Upper lobe of left lung (tissue), 6 donors: ENCODE results near the gene NCAM2. TPM values are rescaled to one million over a fixed set of nuclear protein-coding genes. Genes with fewer than 3 reads are reported as not detected.

Experiments
- ATAC-seq, 2 donors: fragments of 200-7000 bp; cut with Tn5 transposase; one replicate each; pipeline ENCODE4 v1.9.1; 2022; ENCODE audit warnings: mild to moderate bottlenecking in 2 of 2, moderate library complexity in 2 of 2; ENCODE audit not compliant: low FRiP score in 2 of 2
- DNase-seq, 2 donors: peaks; one replicate each; pipeline ENCODE4 v3.0.0-alpha.2; 2019 to 2020
- H3K27ac ChIP-seq, 4 donors: fragments of 200-600 bp; sonication (generic); one replicate each; pipeline ENCODE4 v1.5.1; 2016 to 2019
- H3K27me3 ChIP-seq, 4 donors: fragments of 200-600 bp; sonication (generic); one replicate each; pipeline ENCODE4 v1.5.1; 2017 to 2019
- H3K36me3 ChIP-seq, 4 donors: fragments of 200-600 bp; sonication (generic); one replicate each; pipeline ENCODE4 v1.5.1; 2016 to 2019
- H3K4me1 ChIP-seq, 4 donors: fragments of 200-600 bp; sonication (generic); one replicate each; pipeline ENCODE4 v1.5.1; 2018 to 2019
- H3K4me3 ChIP-seq, 4 donors: fragments of 200-600 bp; sonication (generic); one replicate each; pipeline ENCODE4 v1.5.1; 2017 to 2019; ENCODE audit warnings: mild to moderate bottlenecking in 2 of 4, moderate library complexity in 1 of 4
- H3K9me3 ChIP-seq, 4 donors: fragments of 200-600 bp; sonication (generic); one replicate each; pipeline ENCODE4 v1.5.1; 2018 to 2019
- CTCF ChIP-seq, 6 experiments: fragments of 450-650 bp in 4 of 6; fragments of 200-600 bp in 2 of 6; sonication (generic) in 2 of 6; IDR thresholded peaks; one replicate each; pipeline ENCODE4 v1.5.1; 2016 to 2019; ENCODE audit warnings: antibody characterized with exemption in 6 of 6
- EP300 ChIP-seq, 4 donors: sonication (generic); formaldehyde crosslinking; IDR thresholded peaks; one replicate each; pipeline ENCODE4 v1.5.1; 2017; ENCODE audit warnings: antibody characterized with exemption in 4 of 4, control low read depth in 2 of 4
- POLR2A ChIP-seq, 4 donors: fragments of 450-650 bp; IDR thresholded peaks; one replicate each; pipeline ENCODE4 v1.5.1; 2016 to 2017; ENCODE audit warnings: antibody characterized with exemption in 4 of 4, mild to moderate bottlenecking in 2 of 4
- POLR2AphosphoS5 ChIP-seq, 2 donors: sonication (generic); formaldehyde crosslinking; IDR thresholded peaks; one replicate each; pipeline ENCODE4 v1.5.1; 2017; ENCODE audit warnings: antibody characterized with exemption in 2 of 2
- WGBS, 2 donors: methylation state at CpG; one replicate each; pipeline ENCODE4 v1.1.5; 2017 to 2018; 5-methylcytosine and 5-hydroxymethylcytosine counted together
- total RNA-seq, 6 donors: library from RNA; depleted of rRNA in 4 of 6; stranded (reverse); fragments of >200 nt in 4 of 6; gene quantifications; one replicate each; pipeline versions ENCODE4 v1.1.0 to v1.2.1, GENCODE V29; 2016 to 2021
- donor health status: DM: no; HTN: no; CAD: no; lungs with moderate emphysema.
- donor health status: DM: no; HTN: yes; CAD: no; lungs with severe emphysema.

The NCAM2 gene
- total RNA-seq, 6 donors from 2014 or later = 2.0 to 8.6 (median 2.9) TPM

GRCh38 chr21:21463456-21463855 is 465.2 kb downstream of the NCAM2 start:
- Histone ChIP-seq H3K27ac (no peak overlapping the region), H3K9me3 (no peaks in the 10 kb centered on the region), H3K27me3 (no peaks in the 10 kb centered on the region), H3K4me3 (no peak overlapping the region), H3K4me1 (no peaks in the 10 kb centered on the region), H3K36me3 (no peaks in the 10 kb centered on the region)
- 39 to 69% methylated on average over 4 of the region's 4 CpGs for WGBS, 2 donors
- TF ChIP-seq POLR2A (IDR thresholded peaks at IDR 0.05) (no peak), POLR2AphosphoS5 (IDR thresholded peaks at IDR 0.05) (no peak), EP300 (IDR thresholded peaks at IDR 0.05) (no peak), CTCF (IDR thresholded peaks at IDR 0.05) (no peak)
- ATAC-seq (no peak), DNase-seq (no peak)

- Histone ChIP-seq H3K4me3 (no peak overlapping the region), H3K9me3 (no peaks in the 10 kb centered on the region), H3K36me3 (no peaks in the 10 kb centered on the region), H3K27me3 (no peaks in the 10 kb centered on the region), H3K4me1 (no peaks in the 10 kb centered on the region), H3K27ac (no peak overlapping the region)
- no peak for DNase-seq
- no peak for ATAC-seq
- 74 to 83% methylated on average over 1 of the region's 1 CpG for WGBS, 2 donors
- TF ChIP-seq EP300 (IDR thresholded peaks at IDR 0.05) = no peak
- TF ChIP-seq POLR2AphosphoS5 (IDR thresholded peaks at IDR 0.05) = no peak
- no peak for TF ChIP-seq CTCF (IDR thresholded peaks at IDR 0.05)
- TF ChIP-seq POLR2A (IDR thresholded peaks at IDR 0.05) = no peak
Measured at GRCh38 chr21:21464684-21465083, 466.5 kb downstream of the NCAM2 start.

GRCh38 chr21:21466752-21467151 is 468.5 kb downstream of the NCAM2 start:
- no peak for TF ChIP-seq POLR2AphosphoS5 (IDR thresholded peaks at IDR 0.05)
- no peak for TF ChIP-seq POLR2A (IDR thresholded peaks at IDR 0.05)
- TF ChIP-seq CTCF (IDR thresholded peaks at IDR 0.05) = no peak
- TF ChIP-seq EP300 (IDR thresholded peaks at IDR 0.05) = no peak
- Histone ChIP-seq H3K27ac (no peak overlapping the region), H3K27me3 (no peaks in the 10 kb centered on the region), H3K4me3 (no peak overlapping the region), H3K4me1 (no peaks in the 10 kb centered on the region), H3K9me3 (no peaks in the 10 kb centered on the region), H3K36me3 (no peaks in the 10 kb centered on the region)
- ATAC-seq (no peak), DNase-seq (no peak)
- WGBS, 2 donors = 78 to 90% methylated on average over 1 of the region's 1 CpG

DNA sequence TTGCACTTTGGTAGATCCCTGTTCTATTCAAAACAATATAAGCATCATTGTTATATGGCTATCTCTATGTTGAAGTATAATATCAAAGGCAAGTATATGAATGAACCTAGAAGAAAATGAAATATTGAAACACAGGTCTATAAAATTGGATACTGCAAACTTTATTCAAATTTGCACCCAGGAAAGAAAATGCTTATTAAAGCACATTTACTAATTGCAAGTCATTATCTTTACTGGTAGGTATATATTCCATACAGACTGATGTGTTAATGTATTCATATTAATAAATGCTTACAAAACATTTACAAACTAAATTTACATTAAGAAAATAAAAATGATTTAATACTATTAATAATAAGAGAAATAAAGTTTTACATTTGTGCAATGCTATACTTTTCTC is 469.8 kb downstream of the NCAM2 start:
- Histone ChIP-seq H3K9me3 (no peaks in the 10 kb centered on the region), H3K36me3 (no peaks in the 10 kb centered on the region), H3K27me3 (no peaks in the 10 kb centered on the region), H3K4me1 (no peaks in the 10 kb centered on the region), H3K27ac (no peak overlapping the region), H3K4me3 (no peak overlapping the region)
- ATAC-seq (no peak), DNase-seq (no peak)
- TF ChIP-seq POLR2AphosphoS5 (IDR thresholded peaks at IDR 0.05) (no peak), CTCF (IDR thresholded peaks at IDR 0.05) (no peak), EP300 (IDR thresholded peaks at IDR 0.05) (no peak), POLR2A (IDR thresholded peaks at IDR 0.05) (no peak)

- no peak for DNase-seq
- H3K4me1 ChIP-seq = no peaks in the 10 kb centered on the region
- ATAC-seq = no peak
- no peaks in the 10 kb centered on the region for H3K27me3 ChIP-seq
- 54 to 62% methylated on average over 3 of the region's 3 CpGs for WGBS, 2 donors
- no peaks in the 10 kb centered on the region for H3K9me3 ChIP-seq
- no peak overlapping the region for H3K4me3 ChIP-seq
- TF ChIP-seq CTCF (IDR thresholded peaks at IDR 0.05) = no peak
- no peak for TF ChIP-seq EP300 (IDR thresholded peaks at IDR 0.05)
- no peak for TF ChIP-seq POLR2A (IDR thresholded peaks at IDR 0.05)
- TF ChIP-seq POLR2AphosphoS5 (IDR thresholded peaks at IDR 0.05) = no peak
- H3K36me3 ChIP-seq = no peaks in the 10 kb centered on the region
- no peak overlapping the region for H3K27ac ChIP-seq
Measured at GRCh38 chr21:21481239-21481638, 483.0 kb downstream of the NCAM2 start.
